HG03571 (cell line): ENCODE data around the gene C19orf81.

Experiments used
- ATAC-seq: cut with Tn5 transposase; IDR thresholded peaks from one replicate; pipeline ENCODE4 v1.9.1; 2021; ENCODE audit not compliant: unreplicated experiment

C19orf81 gene

DNA sequence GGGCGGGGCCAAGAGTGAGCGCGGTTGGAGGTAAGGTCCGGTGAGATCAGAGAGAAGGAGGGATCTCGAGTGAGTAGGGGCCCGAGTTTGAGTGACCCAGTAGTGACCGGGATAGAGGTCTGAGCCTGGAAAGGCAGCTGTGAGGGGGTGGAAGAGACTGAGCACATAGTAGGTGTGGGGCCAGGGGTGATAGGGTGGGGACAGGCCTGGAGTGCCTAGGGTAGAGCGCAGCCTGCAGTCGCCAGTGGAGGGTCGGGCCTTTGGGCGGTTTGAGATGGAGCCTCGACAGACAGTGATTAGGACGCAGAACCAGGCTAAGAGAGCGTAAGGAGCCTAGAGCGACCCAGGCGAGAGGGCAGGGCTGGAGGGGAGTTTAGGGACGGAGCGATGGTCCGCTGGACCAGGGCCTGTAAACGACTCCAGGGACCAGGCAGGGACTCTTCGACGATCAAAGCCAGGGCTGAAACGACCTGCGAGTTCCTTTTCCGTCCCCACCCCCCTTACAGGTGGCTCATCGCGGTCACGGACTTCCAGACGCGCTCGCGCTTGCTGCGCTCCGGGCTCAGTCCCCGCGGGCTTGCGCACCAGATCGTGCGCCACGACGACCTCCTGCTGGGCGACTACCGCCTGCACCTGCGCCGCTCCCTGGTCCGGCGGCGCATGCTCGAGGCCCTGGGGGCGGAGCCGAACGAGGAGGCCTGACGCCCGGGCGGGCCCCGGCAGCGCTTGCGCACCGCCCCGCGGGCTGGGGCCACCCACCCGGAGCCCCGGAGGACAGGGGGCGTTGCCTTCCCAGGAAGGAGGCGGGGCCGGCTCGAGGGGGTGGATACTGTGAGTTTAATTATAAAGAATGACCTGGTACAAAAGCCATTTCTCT is 9.4 kb downstream of the C19orf81 start:
- no peak for ATAC-seq

DNA sequence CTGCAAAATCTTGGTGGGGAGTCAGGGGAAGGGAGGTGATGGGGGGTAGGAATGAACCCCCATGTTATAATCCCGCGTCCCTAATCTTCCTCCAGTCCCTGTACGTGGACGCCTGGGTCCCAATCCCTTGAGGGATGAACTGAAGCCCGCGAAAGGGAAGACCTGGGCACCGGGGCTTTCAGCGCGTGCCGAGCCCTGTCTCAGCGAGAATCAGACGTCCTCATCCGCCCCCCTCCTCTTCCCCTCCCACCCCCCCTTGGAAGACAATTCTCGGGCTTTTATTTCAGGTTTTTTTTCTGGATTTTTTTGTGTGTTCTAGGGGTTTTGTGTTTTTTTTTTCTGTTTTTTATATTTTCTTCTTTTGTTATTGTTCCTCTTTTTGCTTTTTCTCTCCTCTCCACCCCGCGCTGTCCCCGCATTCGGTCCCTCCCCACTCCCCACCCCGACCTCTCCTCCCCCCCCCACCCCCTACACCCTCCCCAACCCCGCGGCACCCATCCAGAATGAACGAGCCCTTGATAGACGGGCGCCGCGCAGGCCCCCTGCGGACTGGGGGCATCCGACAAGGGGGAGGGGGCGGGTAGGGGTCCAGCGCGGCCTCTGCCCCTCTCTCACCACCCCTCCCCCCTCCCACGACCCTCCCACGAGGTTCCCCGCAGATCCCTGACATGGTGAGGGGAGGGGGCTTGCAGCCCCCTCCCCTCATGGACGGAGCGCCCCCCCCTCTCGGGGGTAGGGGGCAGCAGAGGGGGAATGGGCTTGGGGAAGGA is 10.3 kb downstream of the C19orf81 start:
- no peak for ATAC-seq

DNA sequence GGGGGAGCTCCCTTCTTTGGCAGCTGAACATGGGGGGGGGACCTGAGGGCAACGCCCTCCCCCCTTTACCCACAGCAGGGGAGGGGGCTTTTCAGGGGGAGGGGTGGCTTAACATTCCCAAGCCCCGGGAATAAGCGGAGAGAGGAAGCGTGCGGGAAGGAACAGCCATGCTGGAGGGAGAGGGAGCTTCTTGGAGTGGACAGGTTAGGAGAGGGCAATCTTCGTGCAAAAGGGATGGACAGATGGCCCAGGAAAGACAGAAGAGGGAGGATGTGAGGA is 10.8 kb downstream of the C19orf81 start:
- no peak for ATAC-seq

DNA sequence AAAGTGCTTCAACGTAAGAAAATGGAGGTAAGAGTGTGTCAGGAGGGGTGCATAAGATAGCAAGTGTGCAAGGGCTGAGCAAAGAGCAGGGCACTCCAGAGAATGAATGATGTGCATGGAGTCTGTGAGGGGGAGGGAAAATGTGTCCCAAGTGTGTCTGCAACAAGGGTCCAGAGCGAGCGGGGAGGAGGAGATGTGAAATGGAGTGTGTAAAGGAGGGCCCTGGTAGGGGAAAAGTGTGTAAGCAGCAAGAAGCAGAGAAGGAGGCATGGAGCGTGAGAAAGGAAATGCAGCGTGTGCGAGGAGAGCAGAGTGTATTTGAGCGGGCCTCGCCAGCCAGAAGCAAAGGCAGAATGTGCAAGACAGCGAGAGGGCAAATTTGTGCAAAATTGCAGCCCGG is 11.8 kb downstream of the C19orf81 start:
- ATAC-seq = no peak

DNA sequence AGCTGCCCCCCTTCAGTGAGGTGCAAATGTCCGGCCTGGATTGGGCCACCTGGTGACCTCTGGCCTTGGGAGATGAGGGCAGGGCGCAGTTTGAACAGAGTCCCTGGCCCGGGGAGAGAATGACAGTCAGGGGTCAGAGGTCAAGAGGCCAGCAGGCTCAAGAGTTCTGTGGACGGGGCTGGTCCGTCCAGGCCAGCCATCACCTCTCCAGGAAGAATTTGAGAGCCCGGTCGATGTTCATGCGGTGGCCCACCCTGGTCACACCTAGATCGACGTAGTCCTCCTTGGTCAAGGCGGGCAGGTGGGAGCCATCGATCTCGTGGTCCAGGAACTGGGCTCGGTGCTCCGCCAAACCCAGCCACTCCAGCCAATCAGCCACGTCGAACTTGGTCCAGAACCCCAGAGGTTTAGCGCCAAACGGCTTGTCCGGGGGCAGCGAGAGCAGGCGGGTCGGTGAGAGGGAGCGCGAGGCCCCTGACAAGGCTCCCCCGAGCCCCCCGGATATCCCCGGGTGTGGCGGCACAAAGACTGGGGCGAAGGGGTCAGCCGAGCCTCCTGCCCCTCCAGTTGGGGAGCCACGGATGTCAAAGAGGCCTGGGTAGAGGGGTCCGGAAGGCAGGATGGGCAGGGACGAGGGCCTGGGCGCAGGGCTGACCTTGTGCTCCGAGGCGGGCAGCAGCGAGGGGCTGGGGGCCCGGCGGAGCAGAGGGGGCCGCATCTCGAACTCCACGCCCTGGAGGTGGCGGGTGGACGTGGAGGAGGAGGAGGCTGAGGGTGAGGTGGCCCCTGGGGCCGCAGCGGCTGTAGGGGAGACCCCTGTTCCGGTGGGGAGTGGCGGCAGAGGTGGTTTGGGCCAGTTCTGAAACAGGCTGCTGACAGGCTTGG is 12.8 kb downstream of the C19orf81 start:
- ATAC-seq = no peak

DNA sequence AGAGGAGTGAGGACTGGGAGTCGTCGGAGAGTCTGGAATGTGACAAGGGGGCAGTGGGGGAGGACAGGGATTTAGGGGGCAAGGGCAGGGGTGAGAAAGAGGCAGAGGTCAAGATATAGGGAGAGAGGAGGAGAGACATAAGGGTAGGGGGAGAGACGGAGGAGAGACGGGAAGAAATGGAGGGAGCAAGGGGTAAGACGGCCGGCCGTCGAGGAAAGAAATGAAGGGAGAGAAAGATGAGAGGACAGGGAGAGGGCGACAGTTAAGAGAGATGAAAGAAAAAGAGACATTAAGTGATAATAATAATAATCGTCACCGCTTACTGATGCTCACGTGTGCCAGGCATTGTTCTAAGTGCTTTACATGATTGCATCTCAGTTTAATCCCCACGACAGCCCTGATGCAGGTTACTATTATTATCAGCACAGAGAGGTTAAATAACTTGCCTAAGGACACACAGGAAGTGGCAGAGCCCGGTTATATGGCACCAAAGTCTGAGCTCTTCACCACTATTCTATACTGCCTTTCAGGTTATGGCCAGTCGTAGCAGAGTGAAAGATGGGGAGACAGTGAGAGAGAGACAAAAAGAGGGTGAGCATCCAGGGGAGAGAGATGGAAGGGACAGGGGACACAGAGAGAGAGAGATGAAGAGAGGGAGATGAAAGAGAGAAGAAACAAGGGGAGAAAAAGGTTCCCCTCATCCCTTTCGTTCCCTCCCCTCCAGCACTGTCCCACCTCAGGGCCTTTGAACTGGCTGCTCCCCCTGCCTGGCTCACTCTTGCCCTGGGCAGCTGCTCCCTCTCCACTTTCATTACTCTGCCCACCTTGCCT is 13.6 kb downstream of the C19orf81 start:
- ATAC-seq = no peak

- no peak for ATAC-seq
Observed at GRCh38 chr19:50663482-50663790, 14.2 kb downstream of the C19orf81 start.

DNA sequence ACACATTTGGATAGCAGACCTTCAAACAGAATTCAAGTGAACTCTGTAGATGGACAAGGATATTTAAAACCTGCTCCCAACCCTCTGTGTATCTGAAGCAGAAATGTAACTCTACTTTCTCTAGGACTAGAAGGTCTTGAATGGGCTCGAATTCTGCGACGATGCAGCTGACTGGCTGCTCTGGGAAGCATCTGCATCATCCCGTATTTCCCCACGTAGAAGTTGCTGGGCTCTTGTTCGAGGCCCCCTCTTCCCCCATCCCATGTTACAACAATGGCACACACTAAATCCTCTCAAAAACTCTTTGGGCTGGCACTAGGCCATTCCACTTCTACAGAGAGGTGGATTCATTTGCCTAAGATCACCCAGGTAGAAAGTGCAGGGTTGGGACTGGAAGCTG is 15.0 kb downstream of the C19orf81 start:
- no peak for ATAC-seq

DNA sequence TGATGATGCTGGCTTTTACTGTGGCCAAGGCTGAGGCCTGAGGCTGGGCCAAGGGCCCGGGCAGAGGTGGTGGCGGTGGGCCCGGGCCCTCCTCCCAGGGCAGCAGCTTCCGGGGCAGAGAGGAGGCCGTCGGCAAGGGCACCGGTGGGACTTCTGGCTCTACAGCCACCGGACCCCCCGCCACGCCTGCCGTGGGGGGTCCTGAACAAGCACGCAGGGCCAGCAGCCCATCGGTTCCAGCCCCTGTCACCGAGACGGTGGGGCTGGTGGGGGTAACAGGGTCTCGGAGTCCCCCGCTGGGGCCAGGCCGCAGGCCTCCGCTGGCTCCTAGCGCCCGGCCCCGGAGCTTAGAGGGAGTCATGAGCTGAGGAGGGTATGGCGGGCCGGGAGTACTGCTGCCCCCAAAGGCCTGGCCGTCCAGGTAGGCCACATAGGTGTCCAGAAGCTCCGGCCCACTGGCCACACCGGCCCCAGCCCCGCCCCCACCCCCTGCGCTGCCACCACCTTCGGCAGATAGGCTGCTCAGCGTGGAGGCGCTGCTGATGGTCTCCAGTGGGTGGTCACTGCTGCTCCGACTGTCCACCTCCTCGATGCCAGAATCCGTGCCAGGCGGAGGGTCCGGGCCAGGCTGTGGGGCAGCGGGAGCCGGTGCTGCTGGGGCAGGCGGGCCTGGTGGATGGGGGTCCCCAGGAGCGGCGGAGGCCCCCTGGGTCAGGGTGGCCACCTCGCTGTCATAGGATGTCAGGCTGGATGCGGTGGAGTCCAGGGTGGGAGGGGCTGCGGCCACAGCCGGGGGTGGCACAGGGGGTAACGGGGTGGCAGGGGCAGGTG is 17.3 kb downstream of the C19orf81 start:
- ATAC-seq = no peak

GRCh38 chr19:50667177-50667758 is 18.0 kb downstream of the C19orf81 start:
- no peak for ATAC-seq

DNA sequence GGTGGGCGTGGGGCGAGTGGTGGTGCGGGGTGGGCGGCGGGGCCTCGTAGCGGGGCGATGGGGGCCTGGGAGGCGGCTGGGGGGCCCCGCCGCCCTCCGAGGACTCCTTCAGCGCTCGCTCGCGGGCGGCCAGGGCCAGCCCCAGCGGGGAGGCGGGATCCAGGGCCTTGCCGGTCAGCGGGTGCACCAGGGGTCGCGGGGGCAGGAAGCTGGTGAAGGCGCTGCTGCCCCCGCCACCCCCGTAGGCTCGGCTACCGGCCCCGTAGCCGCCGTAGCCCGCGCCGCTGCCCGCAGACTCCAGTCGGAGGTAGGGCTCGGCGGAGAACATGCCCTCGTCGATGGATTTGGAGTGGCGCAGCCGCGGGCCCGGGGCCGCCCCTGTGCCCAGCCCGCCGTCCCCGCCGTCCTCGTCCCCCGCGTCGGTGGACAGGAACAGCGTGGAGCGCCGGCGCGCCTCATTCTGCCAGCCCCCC is 18.6 kb downstream of the C19orf81 start:
- no peak for ATAC-seq

DNA sequence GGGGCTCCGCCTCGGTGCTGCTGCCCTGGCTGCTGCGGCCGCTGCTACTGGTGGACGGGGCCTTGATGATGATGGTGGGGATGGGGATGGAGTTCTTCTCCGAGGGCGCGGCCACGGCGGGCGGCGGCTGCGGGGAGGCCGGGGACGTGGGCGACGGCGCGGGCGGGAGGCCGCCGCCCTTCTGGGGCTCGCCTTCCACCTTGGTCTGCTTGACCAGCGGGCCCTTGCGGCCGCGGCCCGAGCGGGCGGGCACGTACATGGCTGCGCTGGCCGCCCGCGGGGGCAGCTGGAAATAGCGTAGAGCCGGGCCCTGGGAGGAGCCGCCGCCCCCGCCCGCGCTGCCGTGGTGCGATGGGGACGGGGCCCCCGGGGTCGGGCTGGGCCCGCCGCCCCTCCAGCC is 19.2 kb downstream of the C19orf81 start:
- no peak for ATAC-seq

- ATAC-seq = no peak
Observed at GRCh38 chr19:50668879-50669278, 19.6 kb downstream of the C19orf81 start.

GRCh38 chr19:50669302-50670101 is 20.3 kb downstream of the C19orf81 start:
- ATAC-seq = no peak

DNA sequence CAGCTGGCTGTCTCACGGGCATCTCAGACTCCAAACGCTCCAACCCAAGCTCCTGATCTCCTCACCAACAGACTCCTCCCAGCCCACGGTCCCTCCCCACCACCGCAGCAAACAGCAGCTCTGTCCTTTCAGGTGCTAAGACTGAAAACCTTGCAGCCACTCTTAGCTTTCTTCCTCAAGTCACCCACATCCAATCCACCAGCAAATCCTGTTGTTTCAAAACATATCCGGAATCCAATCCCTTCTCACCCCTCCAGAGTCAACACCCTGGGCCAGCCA is 20.8 kb downstream of the C19orf81 start:
- ATAC-seq = no peak

DNA sequence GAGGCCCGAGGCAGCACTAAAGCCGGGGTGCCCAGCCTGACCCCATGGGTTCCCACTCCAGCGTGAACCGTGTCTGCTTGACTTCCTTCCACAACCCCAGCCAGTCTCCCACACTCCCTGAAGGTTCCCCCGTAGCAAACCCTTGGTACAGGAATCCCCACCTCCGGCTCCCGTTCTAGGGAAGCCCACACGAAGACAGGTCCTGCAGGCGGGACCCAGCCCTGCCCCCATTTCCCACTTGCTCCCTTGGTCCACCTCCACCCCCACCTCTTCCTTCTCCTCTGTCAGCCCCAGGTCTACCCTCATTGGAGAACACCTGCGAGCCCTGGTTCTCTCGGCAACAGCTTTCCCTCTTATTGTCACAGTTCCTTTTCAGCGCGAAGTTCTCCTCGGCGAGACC is 23.9 kb downstream of the C19orf81 start:
- ATAC-seq = no peak

DNA sequence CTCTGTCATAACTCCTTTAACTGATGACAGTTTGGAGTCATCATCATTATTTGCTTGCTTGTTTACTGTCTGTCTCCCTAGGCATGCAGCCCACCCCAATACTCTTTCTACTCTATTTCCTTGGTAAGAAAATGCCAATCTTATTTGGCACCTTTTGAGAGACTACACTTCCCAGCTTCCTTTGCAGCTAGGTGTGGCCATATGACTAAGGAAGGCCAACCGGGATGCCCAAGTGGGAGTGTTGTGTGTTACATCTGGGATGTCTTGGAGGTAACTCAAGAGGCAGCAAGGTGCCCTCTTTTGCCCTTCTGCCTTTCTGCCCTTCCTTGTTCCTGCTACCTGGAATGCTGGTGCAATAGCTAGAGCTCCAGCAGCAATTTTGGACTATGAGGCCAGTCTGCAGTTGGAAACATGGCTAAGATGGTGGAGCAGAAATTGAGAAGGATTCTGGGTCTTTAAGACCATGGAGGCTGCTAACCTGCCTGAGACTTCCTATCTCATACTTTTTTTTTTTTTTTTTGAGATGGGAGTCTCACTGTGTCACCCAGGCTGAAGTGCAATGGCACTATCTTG is 27.5 kb downstream of the C19orf81 start:
- no peak for ATAC-seq

DNA sequence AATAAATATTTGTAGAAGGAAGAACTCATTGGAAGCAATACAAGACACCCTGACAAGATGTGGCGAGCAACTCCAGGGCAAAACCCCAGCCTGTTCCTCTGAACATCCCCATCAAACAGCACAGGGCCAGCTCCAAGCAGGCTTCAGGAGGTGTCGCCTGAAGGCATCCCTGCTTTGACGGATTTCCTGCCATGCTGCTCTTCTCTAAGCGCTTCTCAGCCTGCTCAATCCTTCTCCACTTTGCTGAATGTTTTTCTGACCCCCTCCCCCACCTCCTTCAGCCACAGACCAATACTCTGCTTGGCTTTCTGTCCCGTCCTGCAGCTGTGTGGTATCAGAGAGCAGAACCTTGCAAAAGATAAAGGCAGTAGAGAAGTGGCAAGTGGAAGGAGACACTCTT is 28.4 kb downstream of the C19orf81 start:
- ATAC-seq = no peak

DNA sequence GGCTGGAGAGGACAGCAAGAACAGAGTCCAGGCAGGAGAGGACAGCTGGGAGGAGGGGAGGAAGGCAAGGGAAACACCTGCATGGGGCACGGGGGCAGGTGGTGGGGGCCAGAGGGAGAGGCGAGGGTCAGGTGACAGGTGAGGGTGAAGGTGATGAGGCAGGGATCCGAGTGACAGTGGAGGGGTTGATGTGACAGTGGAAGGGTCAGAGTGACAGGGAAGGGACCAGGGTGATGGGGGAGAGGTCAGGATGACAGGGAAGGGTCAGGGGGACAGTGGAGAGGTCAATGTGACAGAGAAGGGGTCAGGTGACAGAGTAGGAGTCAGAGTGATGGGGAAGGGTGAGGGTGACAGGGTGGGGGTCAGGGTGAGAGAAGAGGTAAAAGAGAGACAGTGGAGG is 29.1 kb downstream of the C19orf81 start:
- no peak for ATAC-seq
